Measurements from ENCODE around the gene CDH15.

CDH15 gene

DNA sequence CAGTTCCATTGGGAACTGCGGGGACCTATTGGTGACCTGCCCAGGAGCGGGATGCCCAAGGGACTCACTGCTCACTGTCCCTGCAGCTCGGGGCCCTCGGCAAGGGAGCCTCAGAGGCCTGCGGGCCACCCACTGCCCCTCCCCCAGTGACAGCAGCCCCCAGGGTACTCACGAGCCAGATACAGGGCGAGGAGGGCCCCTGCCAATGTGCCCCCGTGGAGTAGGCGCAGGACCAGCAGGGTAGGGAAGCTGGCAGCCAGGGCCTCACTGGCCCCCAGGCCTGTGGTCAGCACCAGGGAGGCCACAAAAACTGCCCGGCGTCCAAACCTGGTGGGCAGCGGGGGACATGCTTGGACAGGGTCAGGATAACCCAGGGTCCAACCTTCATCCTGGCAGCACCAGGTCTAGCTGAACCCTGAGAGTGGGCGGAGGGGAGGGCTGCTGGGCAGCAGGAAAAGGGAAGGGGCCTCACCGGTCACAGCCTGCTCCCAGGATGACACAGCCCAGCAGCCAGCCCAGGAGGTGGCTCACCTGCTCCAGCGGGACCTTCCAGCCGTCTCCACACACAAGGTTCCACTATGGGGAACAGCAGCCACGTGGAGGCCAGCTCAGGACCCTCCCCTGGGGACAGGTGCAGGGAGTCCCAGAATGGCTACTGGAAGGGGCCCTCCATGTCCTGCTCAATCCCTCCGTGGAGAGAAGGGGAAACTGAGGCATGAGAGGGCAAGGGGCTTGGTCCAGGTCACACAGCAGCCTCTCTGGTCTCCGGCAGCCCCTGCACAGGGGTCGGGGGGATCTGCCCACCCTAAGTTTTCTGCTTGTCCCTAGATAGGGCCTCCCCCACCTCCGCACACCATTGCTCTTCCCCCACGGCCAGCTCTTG, 27.9 kb downstream of the CDH15 start:
- DNase-seq (ENCODE audit: low read depth in 2 of 2), result no peak

GRCh38 chr16:89200124-89200849, 28.7 kb downstream of the CDH15 start, which contains the start of gene SLC22A31:
Gene SLC22A31 (minus strand): TSS chr16:89200537. CDS start chr16:89200501, 36 bp downstream.
- no peak for DNase-seq (ENCODE audit: low read depth in 2 of 2)

GRCh38 chr16:89200850-89201411, 29.4 kb downstream of the CDH15 start:
- no peak for DNase-seq (ENCODE audit: low read depth in 2 of 2)

GRCh38 chr16:89201439-89202377, 30.2 kb downstream of the CDH15 start:
- peak; percentile 71 to 81 for DNase-seq (ENCODE audit: low read depth in 2 of 2)

DNA sequence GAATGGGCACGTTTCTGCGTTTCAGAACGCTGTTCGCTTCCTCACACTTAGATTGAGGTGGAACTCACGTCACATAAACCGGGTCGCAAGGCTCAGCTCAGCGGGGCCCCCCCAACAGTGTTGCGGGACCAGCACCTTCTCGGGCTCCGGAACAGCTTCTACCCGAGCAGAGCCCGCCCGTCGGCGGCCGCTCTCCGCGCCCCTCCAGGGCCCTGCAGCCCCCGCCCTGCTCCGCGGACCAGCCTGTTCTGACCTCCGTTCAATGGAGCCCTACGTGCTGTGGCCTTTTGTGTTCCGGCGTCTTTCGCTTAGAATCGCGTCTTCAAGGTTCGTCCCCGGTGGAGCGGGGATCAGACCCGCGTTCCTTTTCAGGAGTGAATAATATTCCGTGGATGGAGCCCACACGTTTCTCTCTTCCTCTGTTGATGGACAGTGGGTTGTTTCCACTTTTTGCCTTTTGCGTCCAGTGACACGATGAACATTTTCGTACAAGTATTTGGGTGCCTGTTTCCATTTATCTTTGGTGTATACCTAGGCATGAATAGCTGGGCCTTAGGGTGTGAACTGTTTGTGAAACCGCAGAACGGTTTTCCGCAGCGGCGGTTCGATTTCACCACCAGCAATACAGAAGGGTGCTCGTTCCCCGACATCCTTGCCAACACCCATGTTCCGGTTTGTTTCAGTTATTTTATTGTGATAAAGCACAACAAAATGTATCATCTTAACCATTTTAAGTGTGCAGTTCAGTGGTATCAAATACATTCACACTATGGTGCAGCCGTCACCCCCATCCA, 31.1 kb downstream of the CDH15 start:
- no peak for DNase-seq (ENCODE audit: low read depth in 2 of 2)

GRCh38 chr16:89207993-89208392, 36.4 kb downstream of the CDH15 start:
- DNase-seq (ENCODE audit: low read depth in 2 of 2), result no peak

GRCh38 chr16:89209522-89210044, 38.0 kb downstream of the CDH15 start:
- no peak for DNase-seq (ENCODE audit: low read depth in 2 of 2)

DNA sequence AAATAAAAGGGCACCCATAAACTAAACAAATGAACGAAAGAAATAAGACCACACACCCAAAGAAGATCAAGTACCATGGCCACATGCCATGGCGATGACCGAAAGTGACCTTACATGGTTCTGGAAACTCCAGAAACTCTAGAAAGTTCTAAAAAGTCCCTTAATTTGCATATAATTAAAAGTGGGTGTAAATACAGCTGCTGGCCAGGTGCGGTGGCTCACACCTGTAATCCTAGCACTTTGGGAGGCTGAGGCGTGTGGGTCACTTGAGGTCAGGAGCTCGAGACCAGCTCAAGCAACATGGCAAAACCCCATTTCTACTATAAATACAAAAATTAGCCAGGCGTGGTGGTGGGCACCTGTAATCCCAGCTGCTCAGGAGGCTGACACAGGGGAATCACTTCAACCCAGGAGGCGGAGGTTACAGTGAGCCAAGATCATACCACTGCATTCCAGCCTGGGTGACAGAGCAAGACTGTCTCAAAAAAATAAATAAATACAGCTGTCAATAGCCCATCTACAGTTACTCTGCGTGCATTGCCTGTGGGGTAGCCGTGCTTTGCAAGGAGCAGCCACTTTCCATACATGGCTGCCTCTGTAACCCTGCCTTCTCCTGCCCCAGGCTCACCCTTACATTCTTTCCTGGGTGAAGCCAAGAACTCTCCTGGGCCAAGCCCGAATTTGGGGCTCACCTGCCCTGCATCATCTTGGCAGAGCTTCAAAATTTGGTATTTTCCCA, 38.8 kb downstream of the CDH15 start:
- DNase-seq (ENCODE audit: low read depth in 2 of 2), result no peak

GRCh38 chr16:89210904-89211515, 39.5 kb downstream of the CDH15 start:
- DNase-seq (ENCODE audit: low read depth in 2 of 2), result no peak

- peak; percentile 50 to 71 for DNase-seq (ENCODE audit: low read depth in 2 of 2)
Observed at GRCh38 chr16:89216315-89217137, 45.0 kb downstream of the CDH15 start.

GRCh38 chr16:89217138-89217387, 45.5 kb downstream of the CDH15 start:
- no peak for DNase-seq (ENCODE audit: low read depth in 2 of 2)

GRCh38 chr16:89217388-89218191, 46.0 kb downstream of the CDH15 start, which contains the start of gene ZNF778:
Gene ZNF778 (plus strand): TSS chr16:89217703. CDS start chr16:89221128, 3,425 bp downstream.
- peak; percentile 66 to 68 for DNase-seq (ENCODE audit: low read depth in 2 of 2)

- DNase-seq (ENCODE audit: low read depth in 2 of 2), result no peak
Observed at GRCh38 chr16:89219365-89219764, 47.8 kb downstream of the CDH15 start.

GRCh38 chr16:89221604-89222003, 50.1 kb downstream of the CDH15 start:
- DNase-seq (ENCODE audit: low read depth in 2 of 2), result no peak

GRCh38 chr16:89222931-89223330, 51.4 kb downstream of the CDH15 start:
- DNase-seq (ENCODE audit: low read depth in 2 of 2), result no peak

DNA sequence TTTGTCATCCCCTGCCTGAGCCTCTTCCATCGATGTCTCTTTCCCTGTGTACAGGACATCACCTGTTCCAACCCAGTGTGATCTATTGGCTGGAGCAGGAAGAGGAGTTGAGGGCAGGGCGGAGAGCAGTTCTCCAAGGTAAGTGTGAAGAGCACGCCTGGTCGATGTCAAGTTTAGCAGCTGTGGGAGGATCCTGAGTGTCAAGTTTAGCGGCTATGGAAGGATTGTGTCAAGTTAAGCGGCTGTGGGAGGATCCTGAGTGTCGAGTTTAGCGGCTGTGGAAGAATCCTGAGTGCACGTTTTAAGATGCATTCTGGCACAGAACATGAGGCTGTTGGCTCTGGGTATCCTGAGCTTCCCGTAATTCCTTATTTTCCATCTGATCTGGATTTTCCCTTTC, 53.1 kb downstream of the CDH15 start:
- DNase-seq (ENCODE audit: low read depth in 2 of 2), result no peak

- DNase-seq (ENCODE audit: low read depth in 2 of 2), result no peak
Observed at GRCh38 chr16:89230255-89230654, 58.7 kb downstream of the CDH15 start.

DNA sequence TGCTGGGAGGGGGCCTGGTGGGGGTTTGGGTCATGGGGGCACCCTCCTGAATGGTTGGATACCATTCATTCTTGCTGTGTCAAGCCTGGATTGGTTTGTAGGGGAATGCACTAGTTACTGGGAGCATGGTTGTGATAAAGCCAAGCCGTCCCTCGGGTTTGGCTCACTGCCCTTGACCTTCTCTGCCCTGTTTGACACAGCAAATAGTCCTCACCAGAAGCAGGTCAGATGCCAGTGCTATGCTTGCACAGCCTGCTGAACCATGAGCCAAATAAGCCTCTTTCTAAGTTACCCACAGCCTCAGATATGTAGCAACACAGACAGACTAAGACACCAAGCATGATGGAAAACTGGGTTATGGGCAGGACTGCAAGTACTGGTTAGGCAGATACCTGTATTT, 60.6 kb downstream of the CDH15 start:
- no peak for DNase-seq (ENCODE audit: low read depth in 2 of 2)
